ENCODE data around the gene NUDT8.
"Not testable (repeated sequence)": the region's sequence is repeated elsewhere in the genome, so short reads cannot be mapped to it uniquely, and the experiment has no call there.

Gene NUDT8

DNA sequence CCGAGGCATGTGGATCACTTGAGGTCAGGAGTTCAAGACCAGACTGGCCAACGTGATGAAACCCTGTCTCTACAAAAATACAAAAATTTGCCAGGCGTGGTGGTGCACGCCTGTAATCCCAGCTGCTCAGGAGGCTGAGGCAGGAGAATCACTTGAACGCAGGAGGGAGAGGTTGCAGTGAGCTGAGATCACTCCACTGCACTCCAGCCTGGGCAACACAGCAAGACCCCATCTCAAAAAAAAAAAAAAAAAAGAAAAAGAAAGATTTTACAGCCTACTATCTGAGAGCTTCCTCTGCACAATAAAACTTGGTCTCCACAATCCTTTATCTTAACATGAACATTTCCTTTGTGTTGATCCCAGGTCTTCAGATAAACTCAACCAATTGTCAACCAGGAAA lies 31.0 kb upstream of the NUDT8 start:
- not testable (repeated sequence) for DNase-seq (ENCODE audit: low read depth)

DNA sequence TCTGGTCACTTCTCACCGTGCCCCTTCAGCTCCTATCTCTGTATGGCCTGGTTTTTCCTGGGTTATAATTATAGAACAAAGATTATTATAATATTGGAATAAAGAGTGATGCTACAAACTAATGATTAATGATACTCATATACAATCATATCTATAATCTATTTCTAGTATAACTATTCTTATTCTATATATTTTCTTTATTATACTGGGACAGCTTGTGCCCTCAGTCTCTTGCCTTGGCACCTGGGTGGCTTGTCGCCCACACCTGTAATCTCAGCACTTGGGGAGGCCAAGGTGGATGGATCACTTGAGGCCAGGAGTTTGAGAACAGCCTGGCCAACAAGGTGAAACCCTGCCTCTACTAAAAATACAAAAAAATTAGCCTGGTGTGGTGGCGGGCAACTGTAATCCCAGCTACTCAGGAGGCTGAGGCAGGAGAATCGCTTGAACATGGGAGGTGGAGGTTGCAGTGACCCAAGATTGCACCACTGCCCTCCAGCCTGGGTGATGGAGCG lies 30.0 kb upstream of the NUDT8 start:
- not testable (repeated sequence) for DNase-seq (ENCODE audit: low read depth)

DNA sequence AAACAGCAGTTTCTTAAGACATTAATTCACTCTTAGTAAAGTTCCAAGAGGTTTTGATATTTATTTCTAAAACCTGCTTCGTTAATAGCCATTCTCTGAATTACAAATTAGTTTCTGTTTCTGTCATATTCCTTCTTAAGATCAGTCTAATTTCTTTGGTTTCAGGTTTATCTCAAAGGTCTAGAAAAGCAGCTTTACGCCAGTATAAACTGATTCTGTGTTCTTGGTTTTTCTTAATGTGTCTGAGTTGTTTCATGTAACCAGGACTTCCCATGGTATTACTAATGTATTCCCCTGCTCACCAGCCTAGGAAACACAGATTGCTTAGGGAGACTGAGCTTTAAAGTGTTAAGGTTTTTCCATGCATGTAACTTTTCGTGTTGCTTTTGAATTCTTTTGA lies 27.6 kb upstream of the NUDT8 start:
- DNase-seq (ENCODE audit: low read depth): no peak

DNA sequence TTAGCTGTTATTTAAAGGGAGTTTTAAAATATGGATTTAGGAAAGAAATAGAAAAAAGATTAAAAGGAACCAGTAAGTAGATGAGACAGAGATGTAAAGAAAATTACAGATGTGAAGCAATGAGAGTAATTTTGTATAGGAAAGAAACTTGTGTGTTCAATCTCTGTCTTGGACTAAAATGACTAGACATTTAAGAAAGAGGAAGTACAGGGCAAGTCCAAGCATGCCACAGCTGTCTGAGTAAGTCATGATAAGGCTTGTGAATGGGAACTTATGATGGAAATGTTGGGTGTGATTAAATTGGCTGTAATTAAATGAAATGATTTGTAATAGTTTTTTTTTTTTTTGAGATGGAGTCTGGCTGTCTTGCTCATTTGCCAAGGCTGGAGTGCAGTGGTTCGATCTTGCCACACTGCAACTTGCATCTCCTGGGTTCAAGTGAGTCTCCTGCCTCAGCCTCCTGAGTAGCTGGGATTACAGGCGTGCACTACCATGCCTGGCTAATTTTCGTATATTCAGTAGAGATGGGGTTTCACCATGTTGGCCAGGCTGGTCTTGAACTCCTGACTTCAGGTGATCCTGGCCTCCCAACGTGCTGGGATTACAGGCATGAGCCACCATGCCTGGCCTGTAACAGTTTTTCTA lies 26.7 kb upstream of the NUDT8 start:
- no peak for DNase-seq (ENCODE audit: low read depth)

GRCh38 chr11:67654225-67654624 lies 24.5 kb upstream of the NUDT8 start:
- no peak for DNase-seq (ENCODE audit: low read depth)

DNA sequence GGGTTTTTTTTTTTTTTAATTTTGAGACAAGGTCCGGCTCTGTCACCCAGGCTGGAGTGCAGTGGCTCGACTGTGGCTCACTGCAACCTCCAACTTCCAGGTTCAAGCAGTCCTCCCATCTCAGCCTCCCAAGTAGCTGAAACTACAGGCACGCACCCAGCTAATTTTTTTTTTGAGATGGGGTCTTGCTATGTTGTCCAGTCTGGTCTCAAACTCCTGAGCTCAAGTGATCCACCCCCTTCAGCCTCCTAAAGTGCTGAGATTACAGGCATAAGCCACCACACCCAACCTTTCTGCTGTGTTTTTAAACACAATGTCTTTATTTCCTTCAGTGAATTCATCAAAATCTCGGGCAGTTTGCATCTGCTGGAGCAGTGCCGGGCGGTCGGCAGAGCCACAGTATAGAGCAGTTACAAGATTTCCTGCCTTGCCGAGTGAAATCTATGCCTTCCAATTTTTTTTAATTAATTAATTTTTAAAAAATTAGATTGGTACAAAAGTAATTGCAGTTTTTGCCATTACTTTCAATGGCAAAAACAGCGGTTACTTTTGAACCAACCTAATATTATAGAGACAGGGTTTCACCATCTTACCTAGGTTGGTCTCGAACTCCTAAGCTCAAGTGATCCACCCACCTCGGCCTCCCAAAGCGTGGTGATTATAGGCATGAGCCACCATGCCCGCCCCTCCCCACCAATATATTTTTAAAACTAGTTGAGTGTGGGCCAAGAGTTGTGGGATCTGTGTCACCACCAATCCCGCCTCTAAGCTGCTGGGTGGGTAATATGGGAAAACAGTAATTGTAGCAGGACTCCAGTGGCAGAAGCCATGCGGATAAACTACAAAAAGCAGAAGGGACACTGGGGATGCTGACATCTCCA lies 23.5 kb upstream of the NUDT8 start:
- DNase-seq (ENCODE audit: low read depth): no peak

DNA sequence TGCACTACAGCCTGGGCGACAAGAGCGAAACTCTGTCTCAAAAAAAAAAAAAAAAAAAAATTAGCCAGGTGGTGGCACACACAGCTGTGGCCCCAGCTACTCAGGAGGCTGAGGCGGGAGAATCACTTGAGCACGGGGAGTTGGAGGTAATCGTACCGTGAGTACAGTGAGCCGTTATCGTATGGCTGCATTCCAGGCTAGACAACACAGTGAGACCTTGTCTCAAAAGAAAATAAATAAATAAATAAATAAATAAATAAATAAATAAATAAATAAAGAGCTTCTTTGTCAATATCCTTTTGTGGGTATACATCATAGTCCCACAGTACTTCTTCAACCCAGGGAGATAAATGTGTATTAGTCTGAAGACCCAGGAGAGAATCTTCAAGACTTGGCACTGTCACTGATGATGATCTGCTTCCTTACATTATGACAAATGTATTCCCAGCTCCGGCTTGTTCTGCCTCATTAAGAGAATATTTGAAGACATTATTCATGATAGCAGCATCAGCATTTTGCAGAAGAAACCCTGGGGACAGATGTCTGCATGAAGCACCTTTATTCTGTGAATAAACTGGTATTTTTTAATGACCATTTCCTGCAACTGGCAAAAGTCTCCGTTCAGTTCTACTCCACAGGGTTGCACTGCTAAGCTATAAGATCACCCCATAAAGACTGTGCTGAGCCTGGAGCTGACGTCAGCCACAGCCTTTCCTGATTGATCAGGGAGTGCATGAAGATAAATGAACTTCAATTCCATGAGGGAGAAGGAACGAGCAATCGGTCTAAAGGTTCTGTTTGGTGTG lies 22.4 kb upstream of the NUDT8 start:
- no peak for DNase-seq (ENCODE audit: low read depth)

- no peak for DNase-seq (ENCODE audit: low read depth)
These were observed 20.1 kb upstream of the NUDT8 start for GRCh38 chr11:67649634-67650510.

GRCh38 chr11:67648796-67649613 lies 19.3 kb upstream of the NUDT8 start:
- no peak for DNase-seq (ENCODE audit: low read depth)

GRCh38 chr11:67648140-67648795 lies 18.5 kb upstream of the NUDT8 start:
- peak; percentile 62 for DNase-seq (ENCODE audit: low read depth)

DNA sequence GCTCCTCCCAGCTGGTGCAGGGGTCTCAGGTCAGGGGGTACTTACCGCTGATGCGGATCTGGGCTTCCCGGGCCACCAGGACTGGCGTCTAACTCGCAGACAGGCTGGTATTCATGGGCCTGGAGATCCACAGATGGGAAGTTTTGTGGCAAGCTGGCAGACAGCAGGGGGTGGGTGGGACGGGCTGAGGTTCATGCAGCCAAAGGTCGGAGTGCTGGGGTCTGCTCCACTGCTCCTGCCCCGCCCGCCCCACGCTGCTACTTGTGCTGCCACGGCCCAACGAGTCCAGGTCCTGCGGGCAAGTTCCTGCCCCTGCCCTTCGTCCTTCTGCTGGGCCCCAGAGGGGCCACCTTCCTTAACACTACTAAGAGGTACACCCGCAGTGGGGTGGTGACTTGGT lies 17.7 kb upstream of the NUDT8 start:
- DNase-seq (ENCODE audit: low read depth): no peak

- DNase-seq (ENCODE audit: low read depth): peak; percentile 42
These were observed 17.0 kb upstream of the NUDT8 start for GRCh38 chr11:67646535-67647336.

DNA sequence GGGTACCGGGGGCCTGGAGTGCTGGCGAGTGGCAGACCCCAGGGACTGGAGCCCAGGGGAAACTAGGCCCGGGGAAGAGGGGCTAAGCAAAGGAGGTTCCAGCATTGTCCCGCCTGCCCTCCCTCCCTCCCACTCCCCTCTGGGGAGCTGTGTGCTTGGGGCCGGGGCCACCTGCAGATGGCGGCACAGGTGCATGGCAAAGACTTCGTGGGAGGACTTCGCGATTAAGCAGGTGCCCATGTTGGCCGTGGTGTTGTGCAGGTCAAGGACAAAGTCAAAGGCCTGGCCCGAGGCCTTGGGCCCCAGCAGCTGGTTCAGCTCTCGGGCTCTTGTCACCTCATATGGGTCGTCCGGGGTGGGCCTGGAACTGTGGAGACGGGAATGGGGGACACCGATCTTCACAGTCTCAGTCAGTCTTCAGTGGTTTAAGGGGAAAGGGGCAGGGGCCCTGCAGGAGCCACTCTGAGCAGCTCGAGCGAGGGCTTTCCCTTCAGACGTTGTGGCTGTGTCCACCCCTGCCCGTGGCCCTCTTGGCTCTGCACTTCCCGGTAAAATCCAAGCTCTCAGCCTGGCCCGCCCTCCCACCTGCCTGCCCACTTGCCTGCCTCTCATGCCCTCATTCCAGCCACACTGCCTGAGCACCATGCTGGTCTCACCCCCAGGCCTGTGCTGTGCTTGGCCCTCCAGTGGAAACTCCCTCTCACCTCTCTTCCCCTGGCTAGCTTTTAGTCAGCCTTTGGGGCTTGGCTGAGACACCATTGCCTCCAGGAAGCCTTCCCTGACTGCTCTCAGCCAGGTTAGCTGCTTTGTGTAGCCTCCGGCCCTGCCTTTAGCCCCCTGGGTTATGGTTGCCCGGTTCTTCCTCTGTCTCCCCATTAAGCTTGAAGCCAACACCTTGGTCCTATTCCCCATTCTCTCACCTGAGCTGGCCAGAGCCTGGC lies 16.1 kb upstream of the NUDT8 start:
- no peak for DNase-seq (ENCODE audit: low read depth)

GRCh38 chr11:67644472-67645418 lies 15.0 kb upstream of the NUDT8 start:
- DNase-seq (ENCODE audit: low read depth): no peak

- no peak for DNase-seq (ENCODE audit: low read depth)
These were observed 14.3 kb upstream of the NUDT8 start for GRCh38 chr11:67644042-67644441.

GRCh38 chr11:67642173-67643120 lies 12.7 kb upstream of the NUDT8 start:
- DNase-seq (ENCODE audit: low read depth): no peak
